ENCODE results near the gene IL6R.

Gene IL6R

DNA sequence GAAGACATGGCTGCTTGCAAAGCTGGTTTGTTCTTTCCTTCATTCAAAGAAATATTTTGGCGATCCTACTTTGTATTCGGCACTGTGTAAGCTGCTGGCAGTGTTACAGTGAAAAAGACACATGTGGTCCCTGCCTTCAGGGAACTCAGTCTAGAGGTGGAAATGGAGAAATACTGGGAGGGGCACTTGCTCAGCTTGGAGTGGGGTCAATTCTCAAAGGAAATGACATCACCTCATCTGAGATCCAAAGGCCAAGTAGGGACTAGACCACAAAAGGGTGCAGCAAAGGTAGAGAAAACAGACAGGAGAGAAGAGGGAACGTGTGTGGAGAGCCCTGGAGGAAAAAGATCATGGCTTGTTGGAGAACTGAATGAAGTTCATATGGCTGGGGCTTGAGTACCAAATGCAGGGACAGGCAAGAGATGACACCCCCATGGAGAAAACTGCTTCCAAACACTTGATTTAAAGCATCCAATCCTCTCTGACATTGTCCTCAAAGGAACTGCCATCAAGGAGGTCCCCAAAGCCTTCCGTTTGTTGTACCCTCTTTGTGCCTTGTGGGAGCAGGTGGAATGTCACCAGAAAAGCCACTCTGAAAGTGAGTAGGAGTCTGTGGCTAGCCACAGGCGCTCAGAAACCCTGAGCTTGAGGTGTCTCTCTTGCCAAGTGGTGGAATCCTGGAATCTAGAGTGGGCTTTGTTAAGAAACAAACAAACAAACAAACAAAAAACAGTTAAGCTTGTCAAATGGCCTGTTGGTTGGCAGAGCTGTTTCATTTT is 48.6 kb downstream of the IL6R start:
- no peak for DNase-seq

DNA sequence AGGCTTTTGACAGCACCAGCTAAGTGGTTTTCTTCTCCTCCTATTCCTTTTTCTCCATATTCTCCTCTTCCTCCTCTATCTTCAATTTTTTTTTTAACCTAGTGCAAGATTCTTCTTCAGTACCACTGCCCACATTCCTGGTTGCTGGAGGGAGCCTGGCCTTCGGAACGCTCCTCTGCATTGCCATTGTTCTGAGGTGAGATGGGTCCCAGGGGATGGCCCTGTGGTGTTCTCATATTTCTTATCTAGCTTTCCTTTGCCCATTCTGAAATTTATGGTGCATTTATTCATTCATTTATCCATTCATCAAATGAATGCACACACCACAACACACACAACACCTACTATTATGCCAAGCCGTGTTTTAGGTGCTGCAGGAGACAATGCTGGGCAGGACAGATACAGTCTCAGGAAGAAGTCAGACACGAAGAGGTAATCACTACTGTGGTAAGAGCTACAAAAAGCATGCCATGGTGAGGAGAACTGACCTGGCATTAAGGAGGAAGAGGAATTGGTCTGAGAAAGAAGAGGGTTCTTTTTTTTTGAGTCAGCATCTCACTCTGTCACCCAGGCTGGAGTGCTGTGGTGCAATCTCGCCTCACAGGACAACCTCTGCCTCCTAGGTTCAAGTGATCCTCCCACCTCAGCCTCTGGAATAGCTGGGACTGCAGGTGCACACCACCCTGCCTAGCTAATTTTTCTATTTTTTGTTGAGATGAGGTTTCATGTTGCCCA is 49.4 kb downstream of the IL6R start:
- no peak for DNase-seq

DNA sequence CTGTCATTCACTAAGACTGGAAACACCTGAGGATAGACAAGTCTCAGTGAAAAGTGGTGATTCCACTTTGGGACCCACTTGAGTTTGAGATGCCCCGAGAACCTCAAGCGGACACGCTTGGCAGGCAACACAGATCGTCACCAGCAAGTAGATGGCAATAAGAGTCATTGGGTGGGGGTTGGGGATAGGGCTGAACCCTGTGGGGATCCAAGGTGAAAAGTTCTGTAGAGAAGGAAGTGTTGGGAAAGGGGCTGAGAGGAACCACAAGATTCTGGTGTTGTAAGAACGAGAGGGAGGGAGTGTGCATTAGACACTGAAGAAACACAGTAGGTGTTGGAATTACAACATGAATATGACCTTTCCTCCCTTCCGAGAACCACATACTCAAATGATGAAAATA is 51.5 kb downstream of the IL6R start:
- DNase-seq = no peak

DNA sequence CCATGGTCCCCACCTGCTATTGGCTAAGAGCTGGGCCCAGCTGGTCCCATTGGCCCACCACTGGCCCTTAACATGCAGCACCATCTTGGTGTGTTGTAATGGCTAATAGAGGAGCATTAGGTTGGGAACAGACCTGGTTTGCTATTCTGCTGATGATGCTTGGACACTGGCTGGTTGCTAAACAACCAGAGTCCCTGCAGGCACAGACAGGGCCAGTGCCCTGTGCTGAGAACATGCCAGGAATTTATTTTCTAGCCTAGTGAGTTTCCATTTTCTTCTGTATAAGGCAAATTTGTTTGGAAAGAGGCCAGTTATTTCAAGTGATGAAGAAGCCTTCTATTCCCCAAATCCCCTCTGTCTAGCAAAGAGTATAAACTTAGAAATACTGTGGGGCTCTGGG is 53.9 kb downstream of the IL6R start:
- DNase-seq = no peak

DNA sequence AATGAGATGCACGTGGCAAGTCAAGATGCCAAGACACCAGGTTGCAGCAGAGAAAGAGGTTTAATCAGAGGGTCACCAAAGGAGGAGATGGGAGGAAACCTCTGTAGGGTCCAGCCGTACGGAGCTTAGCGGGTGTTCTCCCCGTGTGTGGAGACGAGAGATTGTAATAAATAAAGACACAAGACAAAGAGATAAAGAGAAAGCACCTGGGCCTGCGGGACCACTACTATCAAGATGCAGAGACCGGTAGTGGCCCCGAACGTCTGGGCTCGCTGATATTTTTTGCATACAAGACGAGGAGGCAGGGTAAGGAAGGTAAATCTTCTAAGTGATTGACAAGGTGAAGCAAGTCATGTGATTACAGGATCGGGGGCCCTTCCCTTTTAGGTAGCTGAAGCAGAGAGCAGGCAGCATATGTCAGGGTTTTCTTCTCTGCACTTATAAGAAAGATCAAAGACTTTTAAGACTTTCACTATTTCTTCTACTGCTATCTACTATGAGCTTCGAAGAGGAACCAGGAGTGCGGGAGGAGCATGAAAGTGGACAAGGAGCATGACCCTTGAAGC is 55.6 kb downstream of the IL6R start:
- no peak for DNase-seq

DNA sequence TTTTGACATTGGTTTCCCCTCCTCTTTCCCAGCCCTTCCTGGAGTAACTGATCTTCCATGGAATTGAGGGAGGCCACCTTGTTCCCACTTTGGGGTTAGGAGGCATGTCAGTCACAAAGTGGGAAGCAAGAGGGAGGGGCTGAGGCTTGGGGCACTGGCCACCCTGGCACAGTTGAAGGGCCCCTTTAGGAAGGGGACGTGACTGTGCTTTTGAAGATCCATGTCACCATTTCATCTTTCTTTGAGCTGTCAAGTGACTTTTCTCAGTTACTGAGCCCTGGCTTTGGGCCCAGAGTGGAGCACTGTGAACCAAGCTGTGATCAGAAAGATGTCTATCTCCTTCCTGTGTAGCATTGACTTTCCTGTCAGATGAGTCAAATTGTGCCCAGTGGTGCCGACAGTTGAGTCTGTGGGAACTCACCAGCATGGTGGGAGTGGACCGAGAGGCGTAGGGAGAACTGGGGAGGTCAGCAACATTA is 58.4 kb downstream of the IL6R start:
- DNase-seq = peak; percentile 48

DNA sequence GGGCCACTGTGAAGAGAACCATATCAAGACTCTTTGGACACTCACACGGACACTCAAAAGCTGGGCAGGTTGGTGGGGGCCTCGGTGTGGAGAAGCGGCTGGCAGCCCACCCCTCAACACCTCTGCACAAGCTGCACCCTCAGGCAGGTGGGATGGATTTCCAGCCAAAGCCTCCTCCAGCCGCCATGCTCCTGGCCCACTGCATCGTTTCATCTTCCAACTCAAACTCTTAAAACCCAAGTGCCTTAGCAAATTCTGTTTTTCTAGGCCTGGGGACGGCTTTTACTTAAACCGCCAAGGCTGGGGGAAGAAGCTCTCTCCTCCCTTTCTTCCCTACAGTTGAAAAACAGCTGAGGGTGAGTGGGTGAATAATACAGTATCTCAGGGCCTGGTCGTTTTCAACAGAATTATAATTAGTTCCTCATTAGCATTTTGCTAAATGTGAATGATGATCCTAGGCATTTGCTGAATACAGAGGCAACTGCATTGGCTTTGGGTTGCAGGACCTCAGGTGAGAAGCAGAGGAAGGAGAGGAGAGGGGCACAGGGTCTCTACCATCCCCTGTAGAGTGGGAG is 60.6 kb downstream of the IL6R start:
- DNase-seq = no peak

DNA sequence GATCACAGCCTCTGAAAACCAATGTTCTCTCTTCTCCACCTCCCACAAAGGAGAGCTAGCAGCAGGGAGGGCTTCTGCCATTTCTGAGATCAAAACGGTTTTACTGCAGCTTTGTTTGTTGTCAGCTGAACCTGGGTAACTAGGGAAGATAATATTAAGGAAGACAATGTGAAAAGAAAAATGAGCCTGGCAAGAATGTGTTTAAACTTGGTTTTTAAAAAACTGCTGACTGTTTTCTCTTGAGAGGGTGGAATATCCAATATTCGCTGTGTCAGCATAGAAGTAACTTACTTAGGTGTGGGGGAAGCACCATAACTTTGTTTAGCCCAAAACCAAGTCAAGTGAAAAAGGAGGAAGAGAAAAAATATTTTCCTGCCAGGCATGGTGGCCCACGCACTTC is 61.1 kb downstream of the IL6R start:
- no peak for DNase-seq

DNA sequence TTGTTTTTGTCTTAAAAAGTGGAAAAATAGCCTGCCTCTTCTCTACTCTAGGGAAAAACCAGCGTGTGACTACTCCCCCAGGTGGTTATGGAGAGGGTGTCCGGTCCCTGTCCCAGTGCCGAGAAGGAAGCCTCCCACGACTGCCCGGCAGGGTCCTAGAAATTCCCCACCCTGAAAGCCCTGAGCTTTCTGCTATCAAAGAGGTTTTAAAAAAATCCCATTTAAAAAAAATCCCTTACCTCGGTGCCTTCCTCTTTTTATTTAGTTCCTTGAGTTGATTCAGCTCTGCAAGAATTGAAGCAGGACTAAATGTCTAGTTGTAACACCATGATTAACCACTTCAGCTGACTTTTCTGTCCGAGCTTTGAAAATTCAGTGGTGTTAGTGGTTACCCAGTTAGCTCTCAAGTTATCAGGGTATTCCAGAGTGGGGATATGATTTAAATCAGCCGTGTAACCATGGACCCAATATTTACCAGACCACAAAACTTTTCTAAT is 61.8 kb downstream of the IL6R start:
- no peak for DNase-seq

DNA sequence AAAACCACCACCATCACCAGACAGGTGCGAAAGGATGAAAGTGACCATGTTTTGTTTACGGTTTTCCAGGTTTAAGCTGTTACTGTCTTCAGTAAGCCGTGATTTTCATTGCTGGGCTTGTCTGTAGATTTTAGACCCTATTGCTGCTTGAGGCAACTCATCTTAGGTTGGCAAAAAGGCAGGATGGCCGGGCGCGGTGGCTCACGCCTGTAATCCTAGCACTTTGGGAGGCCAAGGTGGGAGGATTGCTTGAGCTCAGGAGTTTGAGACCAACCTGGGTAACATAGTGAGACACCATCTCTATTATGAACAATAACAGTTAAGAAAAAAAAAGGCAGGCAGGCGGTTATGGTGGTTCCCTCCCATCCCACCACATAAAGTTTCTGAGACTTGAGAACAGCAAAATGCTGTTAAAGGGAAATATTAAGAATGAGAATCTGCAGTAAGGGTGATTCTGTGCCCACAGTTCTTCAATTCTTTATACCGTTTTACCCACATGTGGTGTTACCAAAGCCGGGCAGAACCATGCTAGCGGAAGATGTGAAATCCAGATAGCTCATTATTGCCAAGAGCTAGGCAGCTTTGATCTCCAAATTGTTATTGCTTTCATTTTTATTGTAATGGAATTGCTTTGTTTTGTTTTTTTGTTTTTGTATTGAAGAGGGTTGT is 62.4 kb downstream of the IL6R start:
- DNase-seq = no peak

DNA sequence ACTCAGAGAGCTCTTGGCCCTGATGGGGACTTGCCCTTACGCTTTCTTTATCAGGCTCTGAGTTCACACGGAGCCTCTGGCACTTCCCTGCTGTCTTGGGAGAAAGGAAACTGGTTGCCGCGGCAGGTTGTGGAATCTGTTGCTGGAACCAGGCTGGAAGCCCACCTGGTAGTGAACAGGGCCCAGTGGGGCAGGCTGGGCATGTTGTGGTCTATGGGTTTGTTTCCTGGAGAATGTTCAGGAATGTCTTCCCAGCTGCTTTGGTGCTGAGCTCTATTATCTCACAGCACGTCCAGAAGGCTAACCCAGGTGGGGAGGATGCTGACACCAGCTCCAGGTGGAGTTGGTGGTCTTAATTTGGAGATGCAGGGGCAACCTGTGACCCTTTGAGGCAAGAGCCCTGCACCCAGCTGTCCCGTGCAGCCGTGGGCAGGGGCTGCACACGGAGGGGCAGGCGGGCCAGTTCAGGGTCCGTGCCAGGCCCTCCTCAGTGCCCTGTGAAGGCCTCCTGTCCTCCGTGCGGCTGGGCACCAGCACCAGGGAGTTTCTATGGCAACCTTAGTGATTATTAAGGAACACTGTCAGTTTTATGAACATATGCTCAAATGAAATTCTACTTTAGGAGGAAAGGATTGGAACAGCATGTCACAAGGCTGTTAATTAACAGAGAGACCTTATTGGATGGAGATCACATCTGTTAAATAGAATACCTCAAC is 63.5 kb downstream of the IL6R start:
- DNase-seq = no peak

DNA sequence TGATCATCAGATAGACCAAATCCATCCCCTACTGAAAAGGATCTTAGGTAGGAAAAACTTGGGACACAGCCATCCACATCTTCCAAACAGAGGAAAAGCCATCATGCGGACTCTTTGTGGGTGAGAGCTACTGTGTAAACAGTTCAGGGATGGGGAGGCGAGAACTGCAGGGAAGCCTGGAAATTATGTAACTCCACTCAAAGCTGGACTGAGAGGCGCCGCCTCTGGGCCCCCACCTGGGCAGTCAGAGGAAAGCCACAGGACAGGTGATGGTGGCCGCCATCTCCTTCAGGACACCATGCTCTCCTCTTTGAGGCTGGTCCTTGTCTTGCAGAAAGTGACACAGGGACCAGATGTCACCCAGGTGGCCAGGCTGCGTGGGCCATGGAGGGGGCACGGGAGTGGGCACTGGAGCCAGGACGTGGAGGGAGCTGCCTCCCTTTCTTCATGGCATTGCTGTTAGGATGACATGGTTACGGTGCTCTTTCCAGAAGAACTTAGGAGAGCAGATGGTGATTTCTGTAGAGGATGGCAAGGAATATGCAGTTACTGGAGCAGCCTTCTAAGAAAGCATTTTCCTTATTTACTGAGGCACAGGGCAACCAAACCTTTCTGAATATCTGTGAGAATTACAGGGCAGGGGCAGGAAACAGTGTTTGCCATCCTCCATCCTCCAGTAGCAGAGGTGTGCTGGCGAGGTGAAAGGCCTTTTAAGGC is 64.9 kb downstream of the IL6R start:
- no peak for DNase-seq

DNA sequence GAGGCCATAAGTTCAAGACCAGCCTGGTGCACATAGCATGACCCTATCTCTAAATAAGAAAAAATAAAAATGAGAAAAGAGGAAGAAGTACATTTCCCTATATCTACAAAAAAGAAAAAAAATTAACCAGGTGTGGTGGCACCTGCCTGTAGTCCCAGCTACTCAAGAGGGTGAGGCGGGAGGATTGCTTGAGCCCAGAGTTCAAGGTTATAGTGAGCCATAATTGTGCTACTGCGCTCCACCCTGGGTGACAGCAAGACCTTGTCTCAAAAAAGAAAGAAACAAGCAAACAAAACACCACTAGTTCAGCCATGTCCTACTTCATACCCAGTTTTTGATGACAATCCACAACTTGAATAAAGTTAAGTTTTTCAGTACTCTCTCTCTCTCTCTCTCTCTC is 66.2 kb downstream of the IL6R start:
- DNase-seq = no peak

DNA sequence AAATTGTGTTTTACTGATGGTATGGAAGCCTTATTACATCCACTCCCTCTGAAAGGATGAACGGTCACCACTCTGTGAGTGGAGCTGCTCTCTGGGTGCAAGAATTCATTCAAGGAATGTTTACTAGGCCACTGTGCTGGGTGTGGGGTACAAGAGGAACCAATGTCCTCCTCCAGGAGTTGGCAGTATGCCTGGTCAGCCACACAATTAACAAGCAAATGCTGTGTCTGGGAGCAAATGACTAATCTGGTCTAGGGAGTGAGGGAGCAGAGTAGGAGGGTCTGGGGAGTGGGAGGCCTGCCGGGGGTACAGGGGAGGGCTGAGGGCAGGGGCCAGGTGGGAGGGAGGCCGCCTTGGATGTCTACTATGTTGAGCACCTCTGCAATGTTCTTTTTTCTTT is 69.7 kb downstream of the IL6R start:
- no peak for DNase-seq

DNA sequence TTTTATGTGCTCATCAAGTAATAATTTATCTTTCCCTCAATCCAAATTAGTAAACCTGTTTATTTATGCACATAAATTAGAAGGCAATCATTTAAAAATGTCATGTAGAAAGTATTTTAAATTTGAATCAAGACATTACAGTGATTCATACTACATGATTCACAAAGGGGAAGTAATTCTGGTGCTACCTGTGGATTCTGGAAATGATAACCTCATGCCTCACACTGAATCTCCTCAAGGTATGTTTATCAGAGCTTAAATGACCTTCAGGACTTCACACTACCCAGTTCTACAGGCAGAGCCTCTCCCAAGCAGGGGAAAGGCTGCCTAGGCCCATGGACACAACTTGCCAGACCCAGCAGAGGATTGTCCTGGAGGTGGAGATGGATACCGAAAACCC is 71.6 kb downstream of the IL6R start:
- no peak for DNase-seq

DNA sequence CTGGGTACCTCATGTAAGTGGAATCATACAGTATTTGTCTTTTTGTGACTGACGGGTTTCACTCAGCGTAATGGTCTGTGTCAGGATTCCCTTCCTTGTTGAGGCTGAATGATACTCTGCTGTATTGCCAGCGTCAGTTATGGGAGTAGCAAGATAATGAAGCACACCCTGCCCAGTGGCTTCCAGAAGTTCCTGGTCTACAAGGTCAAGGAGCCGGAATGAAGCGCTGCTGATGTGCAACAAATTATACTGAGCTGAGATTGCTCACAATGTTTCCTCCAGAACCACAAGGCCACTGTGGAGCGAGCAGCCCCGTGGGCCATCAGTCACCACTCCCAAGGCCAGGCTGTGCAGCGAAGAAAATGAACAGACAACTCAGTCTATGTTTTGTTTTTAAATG is 72.9 kb downstream of the IL6R start:
- DNase-seq = no peak

DNA sequence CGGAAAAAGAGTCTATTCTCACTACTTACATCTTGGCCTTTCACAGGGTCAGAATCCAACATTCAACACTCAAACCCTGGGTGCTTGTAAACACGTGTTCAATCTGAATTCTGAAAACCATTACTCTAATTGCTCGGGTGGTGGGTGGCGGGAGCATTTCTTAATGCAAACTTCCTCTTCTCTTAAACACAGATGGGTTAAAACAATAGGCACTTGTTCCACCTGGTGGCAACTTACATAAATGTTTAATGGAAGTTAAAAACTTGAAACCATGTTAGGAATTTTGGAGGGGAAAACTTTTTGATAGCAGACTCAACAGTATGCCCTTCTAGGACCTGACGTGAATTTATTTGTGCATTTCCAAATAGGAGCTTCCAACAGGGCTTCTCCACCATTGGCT is 73.5 kb downstream of the IL6R start:
- peak; percentile 34 for DNase-seq

DNA sequence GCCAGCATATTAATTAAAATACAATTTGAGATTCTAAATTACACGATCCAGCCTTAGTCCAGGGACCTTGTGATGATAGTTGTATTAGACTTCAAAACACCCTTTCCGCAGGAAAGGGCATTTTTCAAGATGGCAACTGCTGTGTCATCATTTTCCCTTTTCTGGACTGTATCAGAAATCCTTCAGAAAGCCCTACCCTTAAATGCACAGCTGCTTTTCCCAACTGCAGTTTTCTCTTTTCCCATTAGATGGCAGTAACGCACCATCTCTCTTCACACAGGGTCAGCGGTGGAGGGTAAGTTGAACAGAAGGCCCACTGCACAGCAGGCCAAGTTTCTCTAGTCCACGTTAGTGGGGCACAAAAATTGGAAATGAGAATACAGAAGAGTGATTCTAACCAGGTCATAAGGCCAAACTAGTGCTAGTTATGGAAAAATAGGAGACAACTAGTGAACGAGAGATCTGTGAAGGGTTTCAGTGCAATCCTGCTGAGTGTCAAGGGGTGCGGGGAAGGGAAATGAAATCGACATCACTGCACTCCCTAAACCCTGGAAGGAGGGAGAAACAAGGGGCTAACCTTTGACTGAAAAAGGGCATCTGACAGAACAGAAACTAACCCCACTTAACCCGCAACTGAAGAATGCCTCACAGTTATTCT is 74.8 kb downstream of the IL6R start:
- peak; percentile 43 for DNase-seq

DNA sequence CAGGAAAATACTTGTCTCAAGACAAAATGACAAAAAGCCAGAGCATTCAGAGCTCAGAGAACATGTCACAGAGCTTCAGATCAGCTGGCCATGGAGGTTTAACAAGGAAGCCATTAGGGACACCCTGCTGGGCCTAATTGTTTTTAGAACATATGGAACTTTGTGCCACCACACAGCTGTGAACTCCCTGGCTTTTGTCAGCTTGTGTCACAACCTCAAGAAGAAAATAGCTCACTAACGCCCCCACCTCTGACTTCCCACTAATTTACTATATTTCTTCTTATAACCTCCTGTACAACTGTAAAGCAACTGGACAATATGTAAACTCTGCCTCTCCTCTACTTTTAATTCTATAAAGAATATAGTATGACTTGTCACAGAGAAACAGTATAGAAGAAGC is 75.9 kb downstream of the IL6R start:
- no peak for DNase-seq

DNA sequence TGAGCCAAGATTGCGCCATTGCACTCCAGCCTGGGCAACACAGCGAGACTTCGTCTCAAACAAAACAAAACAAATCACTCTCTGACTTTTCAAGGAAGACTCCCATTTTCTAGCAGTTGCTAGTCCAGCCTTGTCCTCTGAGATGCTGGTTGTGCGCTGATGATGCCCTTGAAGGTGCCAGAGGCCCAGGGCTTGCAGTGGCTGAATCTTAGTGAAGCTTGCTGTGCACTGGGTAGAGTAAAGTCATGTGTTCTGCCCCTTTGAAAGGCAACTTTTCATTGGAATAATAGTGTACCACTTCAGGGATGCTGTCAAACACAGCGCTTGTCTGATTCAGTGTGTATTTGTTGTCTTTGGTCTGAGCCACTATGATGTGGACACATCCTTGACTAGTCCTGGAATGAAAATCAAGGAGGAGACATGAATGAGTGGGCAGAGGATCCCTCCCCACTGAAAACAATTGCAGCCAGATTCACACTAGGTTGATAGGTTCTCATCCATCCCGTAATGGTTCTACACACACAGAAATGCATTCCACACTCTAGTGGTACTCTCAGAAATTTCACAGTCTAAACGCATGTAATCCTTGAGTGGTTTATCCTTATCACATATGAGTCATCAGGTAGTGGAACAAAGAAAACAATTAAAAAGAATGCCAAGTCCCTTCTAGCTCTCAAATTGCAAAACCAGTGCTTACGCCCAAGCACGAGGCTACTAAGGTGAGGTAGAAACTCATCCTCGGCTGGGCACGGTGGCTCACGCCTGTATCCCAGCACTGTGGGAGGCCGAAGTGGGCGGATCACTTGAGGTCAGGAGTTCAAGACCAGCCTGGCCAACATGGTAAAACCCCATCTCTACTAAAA is 79.0 kb downstream of the IL6R start:
- no peak for DNase-seq

All from activated naive CD4-positive, alpha-beta T cell treated with anti-CD3 and anti-CD28 coated beads, Interleukin-2, amount 50 U/mL, for 16 hours (primary cell).